Sigmoid colon (tissue), 4 donors: ENCODE measurements around the gene HTRA2.

Experiments used
- EP300 ChIP-seq, 4 donors: sonication (generic); formaldehyde crosslinking; IDR thresholded peaks; one replicate each; pipeline ENCODE4 v1.6.1; 2017; ENCODE audit warnings: antibody characterized with exemption in 4 of 4
- POLR2A ChIP-seq, 2 donors: fragments of 450-650 bp; IDR thresholded peaks; one replicate each; pipeline ENCODE4 v1.6.1; 2016; ENCODE audit warnings: antibody characterized with exemption in 2 of 2, mild to moderate bottlenecking in 2 of 2, moderate library complexity in 2 of 2
- POLR2AphosphoS5 ChIP-seq, 4 donors: sonication (generic); formaldehyde crosslinking; IDR thresholded peaks; one replicate each; pipeline ENCODE4 v1.6.1; 2017; ENCODE audit warnings: antibody characterized with exemption in 4 of 4
- TF ChIP-seq, protein P1 (sequence below), 4 experiments: fragments of 450-650 bp in 3 of 4; fragments of 200-600 bp in 1 of 4; IDR thresholded peaks; one replicate each; pipeline ENCODE4 v1.5.1; 2016 to 2019; ENCODE audit warnings: antibody characterized with exemption in 4 of 4, mild to moderate bottlenecking in 3 of 4, moderate library complexity in 2 of 4

GRCh38 chr2:74569686-74570085, 40.0 kb downstream of the HTRA2 start:
- TF ChIP-seq, protein P1, sequence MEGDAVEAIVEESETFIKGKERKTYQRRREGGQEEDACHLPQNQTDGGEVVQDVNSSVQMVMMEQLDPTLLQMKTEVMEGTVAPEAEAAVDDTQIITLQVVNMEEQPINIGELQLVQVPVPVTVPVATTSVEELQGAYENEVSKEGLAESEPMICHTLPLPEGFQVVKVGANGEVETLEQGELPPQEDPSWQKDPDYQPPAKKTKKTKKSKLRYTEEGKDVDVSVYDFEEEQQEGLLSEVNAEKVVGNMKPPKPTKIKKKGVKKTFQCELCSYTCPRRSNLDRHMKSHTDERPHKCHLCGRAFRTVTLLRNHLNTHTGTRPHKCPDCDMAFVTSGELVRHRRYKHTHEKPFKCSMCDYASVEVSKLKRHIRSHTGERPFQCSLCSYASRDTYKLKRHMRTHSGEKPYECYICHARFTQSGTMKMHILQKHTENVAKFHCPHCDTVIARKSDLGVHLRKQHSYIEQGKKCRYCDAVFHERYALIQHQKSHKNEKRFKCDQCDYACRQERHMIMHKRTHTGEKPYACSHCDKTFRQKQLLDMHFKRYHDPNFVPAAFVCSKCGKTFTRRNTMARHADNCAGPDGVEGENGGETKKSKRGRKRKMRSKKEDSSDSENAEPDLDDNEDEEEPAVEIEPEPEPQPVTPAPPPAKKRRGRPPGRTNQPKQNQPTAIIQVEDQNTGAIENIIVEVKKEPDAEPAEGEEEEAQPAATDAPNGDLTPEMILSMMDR (IDR thresholded peaks at IDR 0.05) = no peak
- TF ChIP-seq POLR2A (IDR thresholded peaks at IDR 0.05) (no peak), EP300 (IDR thresholded peaks at IDR 0.05) (no peak), POLR2AphosphoS5 (IDR thresholded peaks at IDR 0.05) (no peak)
